B cell (primary cell): ENCODE results near the gene RPH3AL. TPM values are rescaled to one million over a fixed set of nuclear protein-coding genes. Genes with fewer than 3 reads are reported as not detected.

Experiments used
- ATAC-seq: fragments of 200-7000 bp; cut with Tn5 transposase; one replicate; pipeline ENCODE4 v1.10.0; 2021; ENCODE audit warnings: low read depth, mild to moderate bottlenecking, moderate number of reproducible peaks, moderate library complexity
- CTCF ChIA-PET: fragments of 350-600 bp; sonication (Branson Sonifier 250); formaldehyde crosslinking; loops from one replicate; lab custom pipeline; 2021; ENCODE audit warnings: antibody characterized with exemption, inconsistent platforms; lab: Charles Lee
- POLR2A ChIA-PET: fragments of 350-600 bp; sonication (Branson Sonifier 250); formaldehyde crosslinking; loops from one replicate; lab custom pipeline; 2021; ENCODE audit warnings: antibody characterized with exemption; lab: Charles Lee
- DNase-seq: peaks from one replicate; pipeline ENCODE4 v3.0.0; 2013
- H2AFZ ChIP-seq: 2 replicates; pipeline ENCODE4 v1.6.1; 2012; ENCODE audit warnings: mild to moderate bottlenecking, low read depth, low read length; ENCODE audit not compliant: insufficient read depth, poor library complexity, severe bottlenecking
- H3K27ac ChIP-seq, 2 donors: 1 replicate in 1 of 2; 2 replicates in 1 of 2; pipeline ENCODE4 v1.5.1; 2012 to 2013; ENCODE audit warnings: low read length in 2 of 2, mild to moderate bottlenecking in 2 of 2, moderate library complexity in 1 of 2
- H3K27me3 ChIP-seq, 4 experiments: fragments of 200-600 bp in 1 of 4; sonication (generic) in 1 of 4; replicated peaks in 1 of 4; 1 replicate in 2 of 4; 2 replicates in 2 of 4; pipeline versions ENCODE4 v1.6.1 to v1.7.0; 2013 to 2016; ENCODE audit warnings: low read length in 3 of 4, mild to moderate bottlenecking in 2 of 4, mixed read lengths in 1 of 4, moderate library complexity in 1 of 4; ENCODE audit not compliant: insufficient read depth in 4 of 4, control insufficient read depth in 3 of 4; ENCODE audit errors: control extremely low read depth in 1 of 4
- H3K36me3 ChIP-seq, 2 experiments: replicated peaks in 1 of 2; 1 replicate in 1 of 2; 2 replicates in 1 of 2; pipeline versions ENCODE4 v1.6.1 to v1.7.1; 2013; ENCODE audit warnings: low read length in 1 of 2; ENCODE audit not compliant: insufficient read depth in 2 of 2, control insufficient read depth in 1 of 2; ENCODE audit errors: control extremely low read depth in 1 of 2, extremely low read depth in 1 of 2
- H3K4me1 ChIP-seq, 2 donors: fragments of 200-600 bp in 1 of 2; sonication (generic) in 1 of 2; 1 replicate in 1 of 2; 2 replicates in 1 of 2; pipeline versions ENCODE4 v1.5.1 to v1.6.1; 2013 to 2017; ENCODE audit warnings: low read length in 2 of 2; ENCODE audit not compliant: control insufficient read depth in 2 of 2, insufficient read depth in 2 of 2
- H3K4me2 ChIP-seq: replicated peaks from 2 replicates; pipeline ENCODE3; 2012; ENCODE audit warnings: mild to moderate bottlenecking, low read depth, low read length; ENCODE audit not compliant: poor library complexity, severe bottlenecking
- H3K4me3 ChIP-seq, 5 experiments: fragments of 200-600 bp in 1 of 5; sonication (generic) in 1 of 5; 1 replicate in 3 of 5; 2 replicates in 2 of 5; pipeline versions ENCODE4 v1.5.1 to v1.7.0; 2011 to 2016; ENCODE audit warnings: low read length in 4 of 5, mild to moderate bottlenecking in 4 of 5, low read depth in 2 of 5, control low read depth in 1 of 5, moderate library complexity in 1 of 5; ENCODE audit not compliant: insufficient read depth in 1 of 5; ENCODE audit errors: control extremely low read depth in 1 of 5, extremely low read depth in 1 of 5
- H3K79me2 ChIP-seq: fragments of 200-600 bp; sonication (generic); one replicate; pipeline ENCODE4 v1.6.0; 2016; ENCODE audit warnings: low read length; ENCODE audit not compliant: control insufficient read depth, insufficient read depth
- H3K9ac ChIP-seq: fragments of 200-600 bp; sonication (generic); 2 replicates; pipeline ENCODE4 v1.6.1; 2017; ENCODE audit warnings: mild to moderate bottlenecking, low read length, moderate library complexity
- H3K9me3 ChIP-seq, 3 donors: one replicate each; pipeline versions ENCODE4 v1.6.1 to v1.7.1; 2013; ENCODE audit warnings: low read length in 2 of 3; ENCODE audit not compliant: control insufficient read depth in 2 of 3, insufficient read depth in 1 of 3; ENCODE audit errors: control extremely low read depth in 1 of 3
- H4K20me1 ChIP-seq: 2 replicates; pipeline ENCODE4 v1.6.0; 2012; ENCODE audit warnings: mild to moderate bottlenecking, low read length; ENCODE audit not compliant: insufficient read depth, control insufficient read depth, poor library complexity, severe bottlenecking
- H3K27ac Mint-ChIP-seq: one replicate; pipeline ENCODE4 v1.8.0; 2021; ENCODE audit warnings: mixed read lengths
- H3K27me3 Mint-ChIP-seq: one replicate; pipeline ENCODE4 v1.8.0; 2021; ENCODE audit warnings: mixed read lengths
- H3K4me1 Mint-ChIP-seq: one replicate; pipeline ENCODE4 v1.8.0; 2021; ENCODE audit warnings: mixed read lengths
- H3K4me3 Mint-ChIP-seq: one replicate; pipeline ENCODE4 v1.8.0; 2021; ENCODE audit warnings: mixed read lengths
- H3K9me3 Mint-ChIP-seq: one replicate; pipeline ENCODE4 v1.8.0; 2022; ENCODE audit warnings: mixed read lengths; ENCODE audit not compliant: insufficient read depth
- CTCF ChIP-seq: fragments of 200-600 bp; IDR thresholded peaks from one replicate; pipeline ENCODE4 v1.8.0; 2022; ENCODE audit warnings: antibody characterized with exemption, mild to moderate bottlenecking
- EZH2 ChIP-seq: IDR thresholded peaks from 2 replicates; pipeline ENCODE4 v1.6.1; 2012; ENCODE audit warnings: borderline replicate concordance, low read depth, mild to moderate bottlenecking, moderate library complexity, low read length; ENCODE audit not compliant: insufficient read depth, poor library complexity, severe bottlenecking
- WGBS: methylation state at CpG from one replicate; pipeline ENCODE4 v1.1.5; 2013; ENCODE audit warnings: missing lambda C conversion rate; ENCODE audit not compliant: insufficient coverage; 5-methylcytosine and 5-hydroxymethylcytosine counted together
- intact Hi-C: fragments of 100-400 bp; cut with micrococcal nuclease; formaldehyde crosslinking; loops from one replicate; pipeline ENCODE4 v1.10.0; 2022
- polyA plus RNA-seq: library from polyadenylated mRNA; depleted of rRNA; stranded (reverse); fragments of >200 nt; gene quantifications from 2 replicates; pipeline ENCODE4 v1.2.3, GENCODE V29; 2012
- total RNA-seq, 2 donors: library from RNA; stranded (reverse); fragments of 120-200 nt in 1 of 2; gene quantifications; 1 replicate in 1 of 2; 2 replicates in 1 of 2; pipeline versions ENCODE4 v1.2.3 to v1.2.4, GENCODE V29; 2013 to 2022

Gene RPH3AL
- total and polyA plus RNA-seq, 2 donors (not counting 1 experiment from before 2014, with no cell fraction given): 10.8 to 13.3 TPM

- H3K27ac ChIP-seq: no peak overlapping the region
- H3K27me3 ChIP-seq: no peaks in the 10 kb centered on the region
- H3K27ac Mint-ChIP-seq: no peak overlapping the region
- H3K27me3 Mint-ChIP-seq: no peaks in the 10 kb centered on the region
- no peak for ATAC-seq
- no peaks in the 10 kb centered on the region for H3K36me3 ChIP-seq
- TF ChIP-seq CTCF: no peak
- TF ChIP-seq EZH2: no peak
- H3K4me1 ChIP-seq: no peaks in the 10 kb centered on the region
- H3K79me2 ChIP-seq: no peaks in the 10 kb centered on the region
- ChIA-PET CTCF (no interaction called here), POLR2A (no interaction called here)
- H4K20me1 ChIP-seq: no peaks in the 10 kb centered on the region
- H3K9me3 ChIP-seq: peaks cover 0 to 8% (median 0%) of the 10 kb centered on the region in 3 donors
- 87% methylated on average over 23 of the region's 23 CpGs for WGBS
- no peak overlapping the region for H3K4me3 Mint-ChIP-seq
- no peak overlapping the region for H3K4me3 ChIP-seq
- H3K9ac ChIP-seq: no peak overlapping the region
- H3K4me2 ChIP-seq: no peak overlapping the region
- no peaks in the 10 kb centered on the region for H3K4me1 Mint-ChIP-seq
- DNase-seq: no peak
- intact Hi-C loops: no loop called here
- no peaks in the 10 kb centered on the region for H3K9me3 Mint-ChIP-seq
- no peak overlapping the region for H2AFZ ChIP-seq
Measured at GRCh38 chr17:246851-247421, 105.7 kb downstream of the RPH3AL start.

- Mint-ChIP-seq H3K4me1 (no peaks in the 10 kb centered on the region), H3K27ac (no peak overlapping the region), H3K9me3 (no peaks in the 10 kb centered on the region), H3K4me3 (no peak overlapping the region), H3K27me3 (no peaks in the 10 kb centered on the region)
- H2AFZ ChIP-seq: no peak overlapping the region
- no peak overlapping the region for H3K4me2 ChIP-seq
- no peaks in the 10 kb centered on the region for H3K4me1 ChIP-seq
- H3K79me2 ChIP-seq: no peaks in the 10 kb centered on the region
- peaks cover 0 to 8% (median 0%) of the 10 kb centered on the region in 3 donors for H3K9me3 ChIP-seq
- H3K9ac ChIP-seq: no peak overlapping the region
- DNase-seq (no peak), ATAC-seq (no peak)
- TF ChIP-seq CTCF (no peak), EZH2 (no peak)
- no peaks in the 10 kb centered on the region for H3K36me3 ChIP-seq
- no peaks in the 10 kb centered on the region for H3K27me3 ChIP-seq
- intact Hi-C loops: no loop called here
- H4K20me1 ChIP-seq: no peaks in the 10 kb centered on the region
- CTCF ChIA-PET: no interaction called here
- H3K27ac ChIP-seq: no peak overlapping the region
- no peak overlapping the region for H3K4me3 ChIP-seq
- 90% methylated on average over 9 of the region's 14 CpGs for WGBS
- POLR2A ChIA-PET: no interaction called here
Measured at GRCh38 chr17:246226-246625, 106.4 kb downstream of the RPH3AL start.
